ENCODE data around the gene CACNA2D1. TPM values are rescaled to one million over a fixed set of nuclear protein-coding genes. Genes with fewer than 3 reads are reported as not detected.

CACNA2D1 gene
- total and polyA plus RNA-seq, 8 donors, result 1.8 to 72.7 (median 5.7) TPM

- intact Hi-C loops (cut with DNase I; ENCODE audit: low total_unique reads), result no loop called here
Measured at GRCh38 chr7:82411732-82412131, 31.8 kb downstream of the CACNA2D1 start.

DNA sequence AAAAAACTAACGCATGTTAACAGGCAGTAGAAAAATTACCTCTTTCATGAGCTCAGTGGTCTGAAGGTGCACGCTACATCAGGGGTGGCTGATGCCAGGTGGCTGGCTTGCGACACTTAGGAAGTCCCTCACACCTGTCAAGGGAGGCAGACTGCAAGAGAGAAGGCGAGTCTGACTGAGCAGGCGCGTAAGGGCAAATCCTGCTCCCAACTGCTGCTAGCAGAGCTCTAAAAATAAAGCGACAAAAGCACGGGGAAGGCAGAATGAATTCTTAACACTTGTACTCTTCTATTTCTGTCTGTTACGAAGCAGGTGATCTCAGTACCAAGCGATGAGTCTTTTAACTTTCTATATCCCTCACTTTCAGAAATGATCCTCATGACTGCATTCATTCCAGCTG, 33.1 kb downstream of the CACNA2D1 start:
- Histone ChIP-seq H3K4me1 (no peaks in the 10 kb centered on the region), H3K4me3 (no peak overlapping the region), H3K27me3 (no peaks in the 10 kb centered on the region), H3K27ac (peak overlapping the region in 1 of 5 donors; percentile 32), H3K36me3 (no peaks in the 10 kb centered on the region), H3K9me3 (no peaks in the 10 kb centered on the region)
- 83 to 94% (median 87%) methylated on average over 10 of the region's 10 CpGs for WGBS, 5 donors
- intact Hi-C loops (cut with DNase I; ENCODE audit: low total_unique reads), result no loop called here
- TF ChIP-seq, protein P1, sequence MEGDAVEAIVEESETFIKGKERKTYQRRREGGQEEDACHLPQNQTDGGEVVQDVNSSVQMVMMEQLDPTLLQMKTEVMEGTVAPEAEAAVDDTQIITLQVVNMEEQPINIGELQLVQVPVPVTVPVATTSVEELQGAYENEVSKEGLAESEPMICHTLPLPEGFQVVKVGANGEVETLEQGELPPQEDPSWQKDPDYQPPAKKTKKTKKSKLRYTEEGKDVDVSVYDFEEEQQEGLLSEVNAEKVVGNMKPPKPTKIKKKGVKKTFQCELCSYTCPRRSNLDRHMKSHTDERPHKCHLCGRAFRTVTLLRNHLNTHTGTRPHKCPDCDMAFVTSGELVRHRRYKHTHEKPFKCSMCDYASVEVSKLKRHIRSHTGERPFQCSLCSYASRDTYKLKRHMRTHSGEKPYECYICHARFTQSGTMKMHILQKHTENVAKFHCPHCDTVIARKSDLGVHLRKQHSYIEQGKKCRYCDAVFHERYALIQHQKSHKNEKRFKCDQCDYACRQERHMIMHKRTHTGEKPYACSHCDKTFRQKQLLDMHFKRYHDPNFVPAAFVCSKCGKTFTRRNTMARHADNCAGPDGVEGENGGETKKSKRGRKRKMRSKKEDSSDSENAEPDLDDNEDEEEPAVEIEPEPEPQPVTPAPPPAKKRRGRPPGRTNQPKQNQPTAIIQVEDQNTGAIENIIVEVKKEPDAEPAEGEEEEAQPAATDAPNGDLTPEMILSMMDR (IDR thresholded peaks at IDR 0.05), result no peak
- TF ChIP-seq EP300 (IDR thresholded peaks at IDR 0.05), result no peak
- no peak for TF ChIP-seq POLR2AphosphoS5 (IDR thresholded peaks at IDR 0.05)
- TF ChIP-seq POLR2A (IDR thresholded peaks at IDR 0.05), result no peak
- peak in 1 of 2 donors; percentile 36 for DNase-seq

More at GRCh38 chr7:82411732-82412131, 31.8 kb downstream of the CACNA2D1 start:
- WGBS, 5 donors, result 64 to 73% (median 70%) methylated on average over 2 of the region's 2 CpGs
- Histone ChIP-seq H3K9me3 (no peaks in the 10 kb centered on the region), H3K4me1 (no peaks in the 10 kb centered on the region), H3K4me3 (no peak overlapping the region), H3K27me3 (no peaks in the 10 kb centered on the region), H3K27ac (no peak overlapping the region), H3K36me3 (no peaks in the 10 kb centered on the region)
- no peak for DNase-seq
- TF ChIP-seq POLR2A (IDR thresholded peaks at IDR 0.05) (no peak), EP300 (IDR thresholded peaks at IDR 0.05) (no peak)

DNA sequence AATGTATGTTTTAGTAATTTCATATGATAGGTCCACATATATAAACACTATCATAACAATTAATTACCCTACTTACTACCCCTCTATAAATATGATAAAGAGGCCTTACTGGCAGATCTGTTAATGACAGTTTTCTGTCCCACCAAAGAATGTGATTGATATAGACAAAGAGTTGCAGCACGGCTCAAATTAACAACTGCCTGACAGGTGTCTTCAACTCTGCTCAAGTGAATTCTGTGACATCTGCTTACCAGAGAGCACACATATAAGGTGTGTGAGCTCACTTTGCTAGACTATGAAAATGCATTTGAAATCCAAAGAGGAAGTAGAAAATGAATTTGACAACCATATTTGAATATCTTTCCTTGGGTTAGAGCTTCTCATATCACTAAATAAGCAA, 36.6 kb downstream of the CACNA2D1 start:
- Histone ChIP-seq H3K27me3 (no peaks in the 10 kb centered on the region), H3K36me3 (no peaks in the 10 kb centered on the region), H3K27ac (no peak overlapping the region), H3K4me3 (no peak overlapping the region), H3K9me3 (no peaks in the 10 kb centered on the region), H3K4me1 (no peaks in the 10 kb centered on the region)
- TF ChIP-seq POLR2AphosphoS5 (IDR thresholded peaks at IDR 0.05) (no peak), EP300 (IDR thresholded peaks at IDR 0.05) (no peak), POLR2A (IDR thresholded peaks at IDR 0.05) (no peak)
- TF ChIP-seq, protein P1 (IDR thresholded peaks at IDR 0.05), result no peak
- WGBS, 5 donors, result 79 to 85% (median 81%) methylated on average over 1 of the region's 1 CpG
- intact Hi-C loops (cut with DNase I; ENCODE audit: low total_unique reads), result no loop called here
- DNase-seq, result no peak

GRCh38 chr7:82405301-82405700, 38.3 kb downstream of the CACNA2D1 start:
- Histone ChIP-seq H3K27ac (no peak overlapping the region), H3K36me3 (no peaks in the 10 kb centered on the region), H3K27me3 (no peaks in the 10 kb centered on the region), H3K4me3 (no peak overlapping the region), H3K4me1 (no peaks in the 10 kb centered on the region), H3K9me3 (no peaks in the 10 kb centered on the region)
- WGBS, 5 donors, result 97 to 100% (median 100%) methylated on average over 1 of the region's 1 CpG
- TF ChIP-seq POLR2AphosphoS5 (IDR thresholded peaks at IDR 0.05) (no peak), EP300 (IDR thresholded peaks at IDR 0.05) (no peak), POLR2A (IDR thresholded peaks at IDR 0.05) (no peak)
- TF ChIP-seq, protein P1 (IDR thresholded peaks at IDR 0.05), result no peak
- intact Hi-C loops (cut with DNase I; ENCODE audit: low total_unique reads), result no loop called here
- DNase-seq, result no peak

DNA sequence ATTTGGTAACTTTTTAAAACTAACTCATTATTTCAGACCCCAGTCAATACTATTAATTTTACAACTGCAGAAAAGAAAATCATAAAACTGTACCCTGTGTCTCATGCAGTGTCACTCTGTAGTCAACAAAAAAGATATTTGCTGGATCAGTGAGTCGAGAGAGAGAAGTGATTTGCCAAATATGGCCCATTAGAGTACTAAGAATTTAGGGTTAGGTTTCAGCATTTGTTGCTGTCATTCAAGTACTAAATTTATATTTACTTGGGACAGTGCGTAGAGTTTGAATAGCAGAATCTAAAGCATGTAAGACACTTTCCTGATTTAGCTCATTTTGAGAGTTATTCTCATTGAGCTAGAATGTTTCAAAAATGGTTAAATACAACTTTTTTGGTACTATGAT, 38.9 kb downstream of the CACNA2D1 start:
- H3K4me1 ChIP-seq, result no peaks in the 10 kb centered on the region
- no peak overlapping the region for H3K27ac ChIP-seq
- TF ChIP-seq POLR2AphosphoS5 (IDR thresholded peaks at IDR 0.05), result no peak
- TF ChIP-seq, protein P1 (IDR thresholded peaks at IDR 0.05), result no peak
- TF ChIP-seq POLR2A (IDR thresholded peaks at IDR 0.05), result no peak
- TF ChIP-seq EP300 (IDR thresholded peaks at IDR 0.05), result no peak
- no peak overlapping the region for H3K4me3 ChIP-seq
- no peaks in the 10 kb centered on the region for H3K27me3 ChIP-seq
- intact Hi-C loops (cut with DNase I; ENCODE audit: low total_unique reads), result no loop called here
- no peak for DNase-seq
- H3K36me3 ChIP-seq, result no peaks in the 10 kb centered on the region
- WGBS, 5 donors, result 66 to 88% (median 80%) methylated on average over 2 of the region's 2 CpGs
- H3K9me3 ChIP-seq, result no peaks in the 10 kb centered on the region
